Thyroid gland (tissue), 4 donors: ENCODE measurements around the gene COX18. TPM values are rescaled to one million over a fixed set of nuclear protein-coding genes. Genes with fewer than 3 reads are reported as not detected.

ENCODE experiments used
- DNase-seq, 2 donors: peaks; one replicate each; pipeline ENCODE4 v3.0.0-alpha.2; 2019
- H3K27ac ChIP-seq, 3 donors: fragments of 200-600 bp; sonication (generic); 1 replicate in 2 of 3; 2 replicates in 1 of 3; pipeline ENCODE4 v1.5.1; 2016 to 2019; ENCODE audit warnings: mild to moderate bottlenecking in 1 of 3, moderate library complexity in 1 of 3
- H3K27me3 ChIP-seq: fragments of 200-600 bp; sonication (generic); one replicate; pipeline ENCODE4 v1.5.1; 2019
- H3K36me3 ChIP-seq, 2 donors: fragments of 200-600 bp; sonication (generic); one replicate each; pipeline ENCODE4 v1.5.1; 2016 to 2019
- H3K4me1 ChIP-seq, 2 donors: fragments of 200-600 bp; sonication (generic); one replicate each; pipeline ENCODE4 v1.5.1; 2017 to 2019
- H3K4me3 ChIP-seq, 3 donors: fragments of 200-600 bp; sonication (generic); replicated peaks in 1 of 3; 1 replicate in 2 of 3; 2 replicates in 1 of 3; pipeline ENCODE4 v1.5.1; 2016; ENCODE audit warnings: mild to moderate bottlenecking in 1 of 3
- H3K9me3 ChIP-seq: fragments of 200-600 bp; sonication (generic); one replicate; pipeline ENCODE4 v1.5.1; 2017
- CTCF ChIP-seq, 6 experiments: fragments of 200-600 bp in 3 of 6; fragments of 450-650 bp in 3 of 6; sonication (generic) in 3 of 6; IDR thresholded peaks; one replicate each; pipeline ENCODE4 v1.5.1; 2016 to 2019; ENCODE audit warnings: antibody characterized with exemption in 6 of 6, mild to moderate bottlenecking in 2 of 6, inconsistent platforms in 1 of 6, moderate library complexity in 1 of 6
- POLR2A ChIP-seq, 2 donors: fragments of 450-650 bp; IDR thresholded peaks; one replicate each; pipeline ENCODE4 v1.6.1; 2017; ENCODE audit warnings: antibody characterized with exemption in 2 of 2, mild to moderate bottlenecking in 2 of 2, moderate library complexity in 1 of 2
- WGBS, 2 donors: methylation state at CpG; one replicate each; pipeline ENCODE4 v1.1.5; 2017; 5-methylcytosine and 5-hydroxymethylcytosine counted together
- intact Hi-C: fragments of 100-400 bp; cut with DNase I; formaldehyde crosslinking; loops from one replicate; pipeline ENCODE4 v1.15.1; 2023
- total RNA-seq, 4 donors: library from RNA; depleted of rRNA; stranded (reverse); fragments of >200 nt; gene quantifications; one replicate each; pipeline ENCODE4 v1.2.3, GENCODE V29; 2016

Gene COX18
- total RNA-seq, 4 donors from 2014 or later, result 21.2 to 37.2 (median 24.9) TPM

- no peaks in the 10 kb centered on the region for H3K27me3 ChIP-seq
- intact Hi-C loops, result loop anchor here (5.0 kb wide), 1 partner anchor 189 kb away; the partner anchor contains the start of gene ANKRD17
- peaks cover 0 to 6% of the 10 kb centered on the region in 2 donors for H3K4me1 ChIP-seq
- 1% methylated on average over 18 to 27 of the region's 27 CpGs for WGBS, 2 donors
- H3K27ac ChIP-seq, result peak overlapping the region; percentile 46 to 96 (median 89)
- H3K4me3 ChIP-seq, result peak overlapping the region; percentile 35 to 91 (median 91)
- peaks cover 0 to 2% of the 10 kb centered on the region in 2 donors for H3K36me3 ChIP-seq
- H3K9me3 ChIP-seq, result no peaks in the 10 kb centered on the region
- TF ChIP-seq CTCF (IDR thresholded peaks at IDR 0.05) (no peak), POLR2A (IDR thresholded peaks at IDR 0.05) (peak in 1 of 2 donors; percentile 6)
- no peak for DNase-seq
Measured at GRCh38 chr4:73068491-73069337, 802 bp downstream of the COX18 start.

DNA sequence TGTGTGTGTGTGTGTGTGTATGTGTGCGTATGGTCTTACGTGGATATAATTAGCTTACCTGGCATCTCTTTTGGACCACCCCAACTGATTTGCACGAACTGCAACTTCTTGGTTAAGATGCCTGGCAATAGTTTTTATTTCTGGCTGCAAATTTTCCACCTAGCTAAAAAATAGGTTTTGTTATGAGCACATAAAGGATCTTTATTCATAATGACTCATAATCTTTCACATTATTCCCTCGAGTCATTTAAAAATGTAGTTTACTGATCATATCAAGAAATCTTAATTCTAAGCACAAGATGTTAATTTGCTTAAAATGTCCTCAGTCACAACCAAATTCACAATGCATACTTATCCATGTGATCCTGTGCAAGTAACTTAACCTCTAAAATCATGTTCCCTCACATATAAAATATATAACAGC, 1.5 kb downstream of the COX18 start:
- no peak for DNase-seq
- intact Hi-C loops, result loop anchor here (5.0 kb wide), 1 partner anchor 189 kb away; the partner anchor contains the start of gene ANKRD17
- Histone ChIP-seq H3K27me3 (no peaks in the 10 kb centered on the region), H3K4me3 (peak overlapping the region in 1 of 3 donors; percentile 91), H3K36me3 (peaks cover 0 to 2% of the 10 kb centered on the region in 2 donors), H3K9me3 (no peaks in the 10 kb centered on the region), H3K4me1 (peaks cover 0 to 6% of the 10 kb centered on the region in 2 donors), H3K27ac (peak overlapping the region in 2 of 3 donors; percentile 89 to 96)
- no peak for TF ChIP-seq POLR2A (IDR thresholded peaks at IDR 0.05)
- no peak for TF ChIP-seq CTCF (IDR thresholded peaks at IDR 0.05)
- 72 to 79% methylated on average over 4 of the region's 4 CpGs for WGBS, 2 donors

DNA sequence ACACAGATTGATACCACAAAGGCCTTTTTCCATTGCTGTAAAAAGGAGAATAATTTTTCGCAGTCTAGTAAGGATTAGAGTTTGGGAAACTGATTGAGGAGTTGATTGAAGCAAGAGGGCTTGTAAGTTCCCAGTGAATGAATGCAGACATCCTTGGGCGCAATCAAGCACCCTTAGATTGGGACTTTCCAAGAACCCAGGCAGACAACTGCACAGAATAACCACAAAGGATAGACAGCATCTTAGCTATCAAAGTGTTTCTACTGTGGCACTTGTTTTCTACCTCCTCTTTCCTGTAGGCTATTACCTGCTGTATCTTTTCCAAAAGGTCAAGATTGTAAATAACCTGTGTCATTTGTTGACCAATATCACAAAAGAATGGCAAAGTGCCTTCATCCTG, 2.6 kb downstream of the COX18 start:
- intact Hi-C loops, result loop anchor here (5.0 kb wide), 1 partner anchor 190 kb away; the partner anchor contains the start of gene ANKRD17
- no peak overlapping the region for H3K27ac ChIP-seq

GRCh38 chr4:73066445-73066844, 3.1 kb downstream of the COX18 start:
- H3K27ac ChIP-seq, result no peak overlapping the region
- intact Hi-C loops, result loop anchor here (5.0 kb wide), 1 partner anchor 191 kb away; the partner anchor contains the start of gene ANKRD17
- H3K36me3 ChIP-seq, result peaks cover 0 to 2% of the 10 kb centered on the region in 2 donors
- no peak overlapping the region for H3K4me3 ChIP-seq
- no peaks in the 10 kb centered on the region for H3K27me3 ChIP-seq
- WGBS, 2 donors, result 96 to 98% methylated on average over 3 of the region's 3 CpGs
- no peak for DNase-seq
- peaks cover 0 to 6% of the 10 kb centered on the region in 2 donors for H3K4me1 ChIP-seq
- no peaks in the 10 kb centered on the region for H3K9me3 ChIP-seq
- TF ChIP-seq POLR2A (IDR thresholded peaks at IDR 0.05) (no peak), CTCF (IDR thresholded peaks at IDR 0.05) (no peak)

More for the DNA sequence above, 2.6 kb downstream of the COX18 start:
- H3K9me3 ChIP-seq, result no peaks in the 10 kb centered on the region
- H3K4me3 ChIP-seq, result no peak overlapping the region
- H3K36me3 ChIP-seq, result peaks cover 0 to 2% of the 10 kb centered on the region in 2 donors
- H3K4me1 ChIP-seq, result peaks cover 0 to 6% of the 10 kb centered on the region in 2 donors
- no peaks in the 10 kb centered on the region for H3K27me3 ChIP-seq
- no peak for TF ChIP-seq CTCF (IDR thresholded peaks at IDR 0.05)
- no peak for DNase-seq
- WGBS, 2 donors, result 94 to 96% methylated on average over 2 of the region's 2 CpGs

DNA sequence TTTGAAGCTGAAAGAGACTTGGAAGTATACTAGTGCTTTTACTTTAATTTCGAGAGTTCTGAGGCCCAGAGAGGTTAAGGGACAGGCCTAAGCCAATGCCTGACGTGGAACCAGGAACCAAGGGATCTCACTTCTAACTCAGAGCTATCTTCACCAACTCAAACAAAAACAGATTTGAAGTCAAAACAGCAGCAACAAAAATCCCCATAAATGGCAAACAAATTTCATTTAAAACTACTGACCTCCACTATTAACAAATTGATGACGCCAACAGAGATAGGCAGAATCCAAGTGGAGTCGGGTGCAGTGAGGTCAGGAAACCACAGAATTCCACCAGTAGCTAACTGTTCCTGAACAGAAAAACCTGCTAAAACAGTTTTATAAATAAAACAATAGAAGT, 5.0 kb downstream of the COX18 start:
- 79 to 84% methylated on average over 4 of the region's 4 CpGs for WGBS, 2 donors
- no peak for TF ChIP-seq POLR2A (IDR thresholded peaks at IDR 0.05)
- TF ChIP-seq CTCF (IDR thresholded peaks at IDR 0.05), result no peak
- intact Hi-C loops, result no loop called here

More for the DNA sequence above, 5.0 kb downstream of the COX18 start:
- H3K27me3 ChIP-seq, result no peaks in the 10 kb centered on the region
- H3K36me3 ChIP-seq, result peaks cover 11 to 12% of the 10 kb centered on the region in 2 donors
- H3K4me3 ChIP-seq, result no peak overlapping the region
- no peak overlapping the region for H3K27ac ChIP-seq
- no peaks in the 10 kb centered on the region for H3K4me1 ChIP-seq
- no peaks in the 10 kb centered on the region for H3K9me3 ChIP-seq
- DNase-seq, result no peak
